GM19324 (cell line): Measurements from ENCODE around the gene PCDHA1.

Experiments used
- ATAC-seq: cut with Tn5 transposase; IDR thresholded peaks from one replicate; pipeline ENCODE4 v1.9.1; 2021; ENCODE audit warnings: mild to moderate bottlenecking, moderate library complexity; ENCODE audit not compliant: unreplicated experiment, low FRiP score

The PCDHA1 gene

GRCh38 chr5:140883373-140883772 is 97.4 kb downstream of the PCDHA1 start:
- no peak for ATAC-seq

DNA sequence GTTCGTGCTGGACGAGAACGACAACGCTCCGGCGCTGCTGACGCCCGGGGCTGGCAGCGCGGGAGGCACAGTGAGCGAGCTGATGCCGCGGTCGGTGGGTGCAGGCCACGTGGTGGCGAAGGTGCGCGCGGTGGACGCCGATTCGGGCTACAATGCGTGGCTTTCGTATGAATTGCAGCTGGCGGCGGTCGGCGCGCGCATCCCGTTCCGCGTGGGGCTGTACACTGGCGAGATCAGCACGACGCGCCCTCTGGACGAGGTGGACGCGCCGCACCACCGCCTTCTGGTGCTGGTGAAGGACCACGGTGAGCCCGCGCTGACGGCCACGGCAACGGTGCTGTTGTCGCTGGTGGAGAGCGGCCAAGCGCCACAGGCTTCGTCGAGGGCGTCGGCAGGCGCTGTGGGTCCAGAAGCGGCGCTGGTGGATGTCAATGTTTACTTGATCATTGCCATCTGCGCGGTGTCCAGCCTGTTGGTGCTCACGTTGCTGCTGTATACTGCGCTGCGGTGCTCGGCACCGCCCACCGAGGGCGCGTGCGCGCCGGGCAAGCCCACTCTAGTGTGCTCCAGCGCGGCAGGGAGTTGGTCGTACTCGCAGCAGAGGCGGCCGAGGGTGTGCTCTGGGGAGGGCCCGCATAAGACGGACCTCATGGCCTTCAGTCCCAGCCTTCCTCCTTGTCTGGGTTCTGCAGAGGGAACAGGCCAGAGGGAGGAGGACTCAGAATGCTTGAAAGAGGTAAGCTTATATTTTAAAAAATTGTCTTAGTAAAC is 98.2 kb downstream of the PCDHA1 start:
- no peak for ATAC-seq

DNA sequence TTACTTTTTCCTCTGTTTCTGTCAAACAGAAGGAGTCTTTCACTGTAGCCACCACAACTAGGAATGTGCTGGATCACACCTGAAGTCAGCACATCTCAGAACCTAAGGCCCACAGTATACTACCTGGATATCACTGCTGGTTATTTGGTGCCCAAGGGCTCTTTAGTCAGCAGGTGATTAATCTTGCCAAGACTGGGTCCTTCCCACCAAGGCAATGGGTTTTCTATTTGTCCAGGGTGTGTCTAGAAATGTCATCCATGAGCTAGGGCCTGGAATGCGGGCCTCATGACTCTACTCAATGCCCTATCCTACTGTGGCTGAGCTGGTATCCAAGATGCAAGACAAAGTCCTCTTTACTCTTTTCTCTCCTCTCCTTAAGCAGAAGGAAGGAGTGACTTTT is 130.4 kb downstream of the PCDHA1 start:
- ATAC-seq: no peak

DNA sequence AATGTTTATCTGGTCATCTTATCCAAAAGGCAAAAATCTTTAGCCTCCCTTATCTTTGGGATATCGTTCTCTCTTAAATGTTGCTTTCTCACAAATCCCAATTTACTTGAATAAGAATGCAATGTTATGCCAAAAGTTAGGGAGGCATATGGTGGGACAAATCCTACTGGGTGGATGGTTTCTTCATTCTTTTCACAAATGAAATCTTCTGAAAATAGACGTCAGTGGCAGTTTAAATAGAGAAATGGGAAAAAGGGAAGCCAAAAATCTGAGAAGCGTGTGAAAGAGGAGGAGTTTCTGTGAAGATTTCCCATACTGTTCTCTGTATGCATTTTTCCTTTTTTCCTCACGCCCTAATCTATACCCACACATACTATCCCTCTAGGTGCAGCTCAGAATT is 137.7 kb downstream of the PCDHA1 start:
- no peak for ATAC-seq

DNA sequence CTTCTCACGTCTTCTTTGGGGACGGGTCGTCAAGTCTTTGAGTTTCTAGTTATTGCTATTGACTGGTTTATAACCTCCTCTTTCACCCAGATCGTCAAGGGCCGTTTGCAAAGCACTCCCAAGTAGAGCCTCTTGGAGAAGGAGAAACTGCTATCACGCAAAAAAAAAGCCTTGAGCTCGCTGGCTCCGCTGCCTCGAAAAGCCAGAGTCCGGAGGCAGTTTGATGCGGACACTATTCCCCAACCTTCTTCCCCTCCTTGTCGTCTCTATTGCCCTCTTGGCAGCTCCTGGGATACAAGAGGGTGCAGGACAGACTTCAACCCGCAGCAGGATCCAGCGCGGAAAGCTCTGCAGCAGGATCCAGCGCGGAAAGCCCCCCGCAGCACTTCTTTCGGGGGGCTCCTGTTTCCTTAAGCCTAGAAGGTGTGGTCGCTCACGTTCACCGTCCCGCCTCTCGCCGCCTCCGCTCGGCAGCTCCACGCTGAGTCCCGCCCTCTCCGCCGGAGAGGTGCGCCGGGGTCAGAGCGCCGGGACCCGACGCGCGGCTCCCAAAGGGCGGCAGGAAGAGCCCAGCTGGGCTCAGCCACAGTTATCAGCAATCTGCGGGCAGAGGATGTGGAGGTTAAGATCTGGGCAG is 140.0 kb downstream of the PCDHA1 start, which contains the start of gene PCDHAC1:
PCDHAC1 (plus strand) TSS at position 494 of the 637 bp plus-strand sequence. CDS start 594 bp downstream, outside the sequence.
- no peak for ATAC-seq

DNA sequence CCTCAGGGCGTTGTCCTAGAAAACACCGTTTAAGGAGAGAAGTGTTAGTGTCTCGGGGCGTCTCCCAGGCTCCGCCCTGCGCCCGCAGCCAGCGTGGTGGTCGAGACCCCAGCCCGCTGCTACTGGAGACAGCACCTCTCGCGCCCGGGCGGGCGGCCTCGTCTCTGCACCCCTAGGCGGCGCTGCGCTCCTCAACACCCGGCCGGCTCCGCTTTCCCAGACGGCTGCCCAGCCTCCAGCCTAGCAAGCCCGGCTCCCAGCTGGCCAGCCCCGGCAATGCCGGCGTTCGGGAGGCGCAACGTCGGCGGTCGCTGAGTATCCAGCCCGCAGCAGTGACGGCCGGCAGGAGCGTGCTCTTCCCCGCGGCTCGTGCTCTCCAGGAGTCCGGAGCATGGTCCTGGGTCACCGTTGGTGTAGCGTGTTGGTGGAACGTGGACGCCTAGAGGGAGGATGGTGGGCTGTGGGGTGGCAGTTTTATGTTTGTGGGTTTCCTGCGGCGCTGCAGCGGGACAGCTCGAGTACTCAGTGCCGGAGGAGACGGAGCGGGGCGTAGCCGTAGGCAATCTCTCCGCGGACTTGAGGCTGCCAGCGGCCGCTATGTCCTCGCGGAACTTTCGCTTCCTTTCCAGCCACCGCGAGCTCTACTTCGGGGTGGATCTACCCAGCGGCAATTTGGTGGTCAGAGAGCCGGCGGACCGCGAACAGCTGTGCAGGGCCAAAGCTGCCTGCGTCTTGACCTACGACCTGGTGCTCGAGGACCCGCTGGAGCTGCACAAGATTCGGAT is 140.7 kb downstream of the PCDHA1 start:
- no peak for ATAC-seq

DNA sequence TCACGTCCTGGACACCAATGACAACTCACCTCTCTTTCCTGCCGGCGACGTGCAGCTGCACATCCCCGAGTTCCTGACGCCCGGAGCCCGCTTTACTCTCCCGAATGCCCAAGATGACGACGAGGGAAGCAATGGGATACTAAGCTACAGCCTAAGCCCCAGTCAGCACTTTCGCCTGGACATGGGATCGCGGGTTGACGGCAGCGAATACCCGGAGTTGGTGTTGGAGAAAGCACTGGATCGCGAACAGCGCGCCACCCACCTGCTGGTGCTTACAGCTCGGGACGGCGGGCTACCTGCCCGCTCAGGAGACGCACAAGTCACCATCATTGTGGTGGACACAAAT is 141.3 kb downstream of the PCDHA1 start:
- no peak for ATAC-seq

DNA sequence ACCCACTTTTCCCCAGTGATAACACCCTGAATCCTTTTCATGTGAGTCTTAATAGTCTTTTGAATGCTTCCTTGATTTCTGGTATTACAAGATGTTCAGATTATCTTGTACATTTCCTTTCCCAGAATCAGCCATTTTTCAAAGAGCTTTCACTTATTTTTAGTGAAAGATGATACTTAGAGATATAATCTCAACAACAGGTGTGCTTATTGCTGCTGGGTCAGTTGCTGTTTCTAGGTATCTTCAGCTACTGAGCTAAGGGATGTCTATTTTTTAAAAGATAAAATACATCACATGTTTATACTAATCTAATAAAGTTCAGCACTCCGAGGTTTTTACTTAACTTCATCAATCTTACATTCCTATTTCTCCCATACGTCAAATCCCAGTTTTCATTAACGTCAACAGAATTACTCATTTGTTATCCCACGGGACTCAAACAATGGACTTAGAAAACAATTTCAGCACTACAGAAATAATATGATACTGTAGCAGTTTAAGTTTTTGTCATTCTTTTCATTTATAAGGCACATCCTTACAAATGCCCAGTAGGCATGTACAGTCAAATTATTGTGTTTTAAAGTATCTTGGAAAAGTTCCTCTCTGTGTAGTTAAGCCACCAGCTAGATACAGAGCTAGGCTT is 149.1 kb downstream of the PCDHA1 start:
- no peak for ATAC-seq

- no peak for ATAC-seq
Measured at GRCh38 chr5:140946578-140946977, 160.6 kb downstream of the PCDHA1 start.

DNA sequence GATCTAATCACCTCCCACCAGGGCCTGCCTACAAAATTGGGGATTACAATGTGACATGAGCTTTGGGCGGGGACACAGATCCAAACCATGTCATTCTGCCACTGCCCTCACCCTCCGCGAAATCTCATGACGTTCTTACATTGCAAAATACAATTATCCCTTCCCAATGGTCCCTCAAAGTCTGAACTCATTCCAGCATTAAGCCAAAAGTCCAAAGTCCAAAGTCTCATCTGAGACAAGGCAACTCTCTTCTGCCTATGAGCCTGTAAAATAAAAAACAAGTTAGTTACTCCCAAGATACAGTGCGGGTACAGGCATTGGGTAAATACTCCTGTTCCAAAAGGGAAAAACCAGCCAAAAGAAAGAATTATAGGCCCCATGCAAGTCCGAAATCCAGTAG is 165.7 kb downstream of the PCDHA1 start:
- no peak for ATAC-seq

- ATAC-seq: no peak
Measured at GRCh38 chr5:140953234-140953633, 167.3 kb downstream of the PCDHA1 start.

DNA sequence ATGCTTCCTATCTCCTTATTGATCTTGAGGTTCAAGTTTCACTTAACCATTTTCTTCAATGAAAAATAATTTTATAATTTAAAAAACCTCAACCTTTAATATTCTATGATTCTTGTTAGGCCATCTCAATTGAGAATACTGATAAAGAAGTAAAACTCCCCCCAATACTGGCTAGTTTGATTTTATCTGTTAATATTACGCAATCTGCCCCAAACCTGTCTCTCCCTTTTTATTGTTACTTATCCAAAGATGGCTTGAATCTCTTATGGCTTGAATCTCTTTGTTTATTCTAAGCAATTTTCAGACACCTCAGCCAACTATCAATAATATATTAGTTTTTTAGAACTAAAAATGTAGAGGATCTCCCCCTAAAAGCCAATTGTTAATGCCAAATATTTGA is 176.2 kb downstream of the PCDHA1 start:
- ATAC-seq: no peak

- no peak for ATAC-seq
Measured at GRCh38 chr5:140964356-140964755, 178.4 kb downstream of the PCDHA1 start.

DNA sequence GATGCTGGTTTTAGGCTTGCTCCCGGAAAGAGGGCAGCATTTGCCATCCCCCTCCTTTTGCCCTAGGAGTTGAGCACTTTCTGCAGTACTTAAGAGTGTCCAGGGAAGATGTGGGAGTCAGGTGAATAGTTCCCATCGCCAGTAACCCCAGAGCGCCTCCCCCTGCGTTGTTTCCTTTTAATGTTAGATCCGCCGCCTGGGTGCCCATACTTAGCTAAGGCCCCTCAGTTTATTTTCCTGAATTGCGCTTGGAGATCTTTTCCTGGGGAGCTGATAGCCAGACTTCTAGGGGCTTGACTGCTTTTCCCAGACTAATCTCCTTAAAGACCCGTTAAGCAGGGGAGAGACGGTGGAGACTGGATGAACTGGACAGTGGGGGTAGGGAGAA is 180.0 kb downstream of the PCDHA1 start:
- no peak for ATAC-seq

DNA sequence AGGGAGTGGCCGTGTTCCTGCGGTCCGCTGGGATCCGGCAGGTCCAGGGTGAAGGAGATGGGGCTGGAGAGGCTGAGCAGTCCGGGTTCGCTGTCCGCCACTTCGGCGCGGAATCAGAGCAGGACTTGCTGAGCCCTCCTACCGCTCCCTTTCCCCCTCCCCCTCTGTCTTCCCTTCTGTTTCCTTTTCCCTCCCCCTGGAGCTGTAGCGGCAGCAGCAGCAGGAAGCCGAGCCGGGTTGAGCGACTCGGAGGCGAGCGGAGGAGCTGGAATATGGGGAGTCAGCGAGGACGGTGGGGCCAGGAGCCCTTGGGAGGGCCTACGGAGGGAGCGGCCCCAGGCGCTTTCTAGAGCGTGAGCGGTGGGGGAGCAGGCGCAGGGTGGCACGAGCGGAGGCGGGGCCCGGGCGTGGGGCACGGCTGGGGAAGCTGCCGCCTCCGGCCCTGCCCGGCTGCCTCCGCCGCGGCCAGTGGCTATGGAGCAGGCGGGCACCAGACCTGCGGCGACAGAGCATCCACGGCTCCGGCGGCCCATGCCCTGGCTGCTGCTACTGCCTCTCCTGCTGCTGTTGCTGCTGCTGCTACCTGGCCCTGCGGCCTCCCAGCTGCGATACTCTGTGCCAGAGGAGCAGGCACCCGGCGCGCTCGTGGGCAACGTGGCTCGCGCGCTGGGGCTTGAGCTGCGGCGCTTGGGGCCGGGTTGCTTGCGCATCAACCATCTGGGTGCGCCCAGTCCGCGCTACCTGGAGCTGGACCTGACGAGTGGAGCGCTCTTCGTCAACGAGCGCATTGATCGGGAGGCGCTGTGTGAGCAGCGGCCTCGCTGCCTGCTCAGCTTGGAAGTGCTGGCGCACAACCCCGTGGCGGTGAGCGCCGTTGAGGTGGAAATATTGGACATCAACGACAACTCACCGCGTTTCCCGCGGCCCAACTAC is 180.6 kb downstream of the PCDHA1 start, which contains the start of gene PCDHAC2:
PCDHAC2 (plus strand) TSS at position 184 of the 933 bp plus-strand sequence; CDS start at position 475, 291 bp downstream.
- ATAC-seq: no peak

DNA sequence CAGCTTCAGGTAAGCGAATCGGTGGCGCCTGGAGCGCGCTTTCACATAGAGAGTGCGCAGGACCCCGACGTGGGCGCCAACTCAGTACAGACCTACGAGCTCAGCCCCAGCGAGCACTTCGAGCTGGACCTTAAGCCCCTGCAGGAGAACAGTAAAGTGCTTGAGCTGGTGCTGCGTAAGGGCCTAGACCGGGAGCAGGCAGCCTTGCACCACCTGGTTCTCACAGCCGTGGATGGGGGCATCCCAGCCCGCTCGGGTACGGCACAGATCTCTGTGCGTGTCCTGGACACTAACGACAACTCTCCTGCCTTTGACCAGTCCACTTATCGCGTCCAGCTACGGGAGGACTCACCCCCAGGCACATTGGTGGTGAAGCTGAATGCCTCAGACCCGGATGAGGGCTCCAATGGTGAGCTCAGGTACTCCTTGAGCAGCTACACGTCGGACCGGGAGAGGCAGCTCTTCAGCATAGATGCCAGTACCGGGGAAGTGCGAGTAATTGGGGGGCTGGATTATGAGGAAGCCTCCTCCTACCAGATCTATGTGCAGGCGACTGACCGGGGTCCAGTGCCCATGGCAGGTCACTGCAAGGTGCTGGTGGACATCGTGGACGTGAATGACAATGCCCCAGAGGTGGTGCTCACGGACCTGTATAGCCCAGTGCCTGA is 181.4 kb downstream of the PCDHA1 start:
- no peak for ATAC-seq

GRCh38 chr5:140969880-140970279 is 183.9 kb downstream of the PCDHA1 start:
- no peak for ATAC-seq

- ATAC-seq: no peak
Measured at GRCh38 chr5:140973550-140973949, 187.6 kb downstream of the PCDHA1 start.

GRCh38 chr5:140977003-140977402 is 191.1 kb downstream of the PCDHA1 start:
- no peak for ATAC-seq
